Measurements from ENCODE around the gene U2AF2.
A peak's percentile ranks its signal among the peaks of the same experiment; 100 is the strongest.

The U2AF2 gene

DNA sequence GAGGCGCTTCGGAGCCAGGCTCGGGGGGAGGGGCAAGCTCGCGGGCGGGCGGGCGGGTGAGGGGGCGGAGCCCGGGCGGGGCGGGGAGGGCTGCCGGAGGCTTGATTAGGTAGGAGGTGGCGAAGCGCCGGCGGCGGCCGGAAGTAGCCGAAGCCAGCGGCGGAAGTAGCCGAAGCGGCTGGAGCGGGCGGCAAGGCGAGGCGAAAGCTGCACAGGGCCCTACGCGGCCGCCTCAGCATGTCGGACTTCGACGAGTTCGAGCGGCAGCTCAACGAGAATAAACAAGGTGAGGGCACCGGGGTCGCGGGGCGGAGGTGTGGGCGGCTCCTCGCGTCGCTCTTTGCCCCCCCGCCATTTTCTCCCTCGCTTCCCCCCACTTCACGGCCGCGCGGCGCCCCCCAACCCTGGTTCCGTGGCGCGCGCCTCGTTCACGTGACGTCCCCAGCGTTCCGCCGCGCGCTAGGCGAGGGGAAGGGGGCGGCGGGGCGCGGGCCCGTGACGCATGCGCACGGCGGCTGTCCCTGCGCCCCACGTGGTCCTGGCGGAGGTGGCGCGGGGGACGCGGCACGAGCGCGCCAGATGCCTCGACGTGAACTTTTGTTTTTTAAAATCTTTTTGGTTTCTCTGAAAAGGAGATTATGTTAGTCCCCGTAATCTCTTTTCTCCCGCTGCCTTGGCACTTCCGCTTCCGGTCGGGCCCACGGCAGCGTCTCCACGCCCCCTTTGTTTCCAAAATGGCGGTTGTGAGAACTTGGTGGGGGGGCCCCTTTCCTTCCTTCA is at the start of gene U2AF2:
Gene U2AF2, plus strand, starts transcription at position 168 of the 780 bp plus-strand sequence. Its CDS starts 70 bp downstream, at position 238.
- peak; percentile 56 for DNase-seq

DNA sequence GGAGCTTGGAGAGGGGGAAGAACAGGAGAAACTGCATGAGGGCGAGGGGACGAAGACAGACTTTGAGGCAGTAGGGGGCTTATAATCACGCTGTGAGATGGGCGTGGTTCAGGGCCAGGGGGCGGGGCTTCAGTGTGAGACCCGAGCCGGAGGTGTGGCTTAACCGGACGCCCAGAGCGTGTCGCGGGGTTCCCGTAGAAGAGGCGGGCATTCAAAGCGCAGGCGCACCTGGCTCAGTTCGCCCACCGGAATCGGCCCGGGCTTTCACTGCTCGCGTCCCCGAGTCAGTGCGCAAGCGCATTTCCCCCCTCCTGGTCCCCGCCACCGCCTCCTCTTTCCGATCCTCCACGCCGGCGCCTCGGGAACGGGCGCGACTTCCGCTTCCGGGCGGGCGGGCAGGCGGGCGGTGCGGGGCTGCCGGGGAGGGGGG is 49.6 kb upstream of the U2AF2 start:
- peak; percentile 94 for DNase-seq

- peak; percentile 87 for DNase-seq
Measured at GRCh38 chr19:55605637-55606470, 49.0 kb upstream of the U2AF2 start, which contains the start of gene ZNF865. TSS of gene ZNF865 (plus strand) at chr19:55605647. CDS start at chr19:55613619, 7,972 bp downstream.

DNA sequence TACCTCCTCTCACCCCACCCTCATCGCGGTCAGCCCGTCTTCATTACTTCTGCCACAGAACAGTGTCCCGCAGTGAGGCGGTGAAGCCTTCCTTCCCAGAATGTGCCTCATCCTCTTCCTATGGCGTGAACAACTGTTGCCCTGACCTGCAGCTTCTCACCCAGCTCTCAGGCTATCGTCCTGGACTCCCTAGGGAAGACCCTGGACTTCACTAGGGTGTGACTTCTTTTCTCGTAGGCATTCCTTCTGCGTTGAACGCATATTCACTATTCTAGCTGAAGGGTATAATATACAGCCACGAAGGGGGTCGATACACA is 48.4 kb upstream of the U2AF2 start:
- DNase-seq, result no peak

DNA sequence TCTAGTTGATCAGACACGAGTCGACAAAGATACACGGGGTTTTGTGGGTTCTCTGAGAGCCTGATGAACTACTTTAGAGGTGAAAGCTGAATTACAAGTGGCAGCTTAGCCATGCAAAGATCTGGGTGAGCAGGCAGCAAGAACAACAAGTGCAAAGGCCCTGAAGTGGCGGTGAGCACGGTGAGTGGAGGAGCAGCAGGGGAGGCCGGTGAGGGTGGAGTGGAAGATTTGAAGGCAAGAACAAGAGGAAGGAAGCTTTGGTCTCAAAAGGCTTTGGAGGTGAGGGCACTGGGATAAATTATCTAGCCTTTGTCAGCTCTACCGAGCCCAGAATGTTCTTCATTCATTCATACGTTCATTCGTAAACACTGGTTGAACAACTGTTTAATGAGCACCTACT is 48.0 kb upstream of the U2AF2 start:
- DNase-seq, result no peak

- no peak for DNase-seq
Measured at GRCh38 chr19:55609326-55609725, 45.5 kb upstream of the U2AF2 start.

DNA sequence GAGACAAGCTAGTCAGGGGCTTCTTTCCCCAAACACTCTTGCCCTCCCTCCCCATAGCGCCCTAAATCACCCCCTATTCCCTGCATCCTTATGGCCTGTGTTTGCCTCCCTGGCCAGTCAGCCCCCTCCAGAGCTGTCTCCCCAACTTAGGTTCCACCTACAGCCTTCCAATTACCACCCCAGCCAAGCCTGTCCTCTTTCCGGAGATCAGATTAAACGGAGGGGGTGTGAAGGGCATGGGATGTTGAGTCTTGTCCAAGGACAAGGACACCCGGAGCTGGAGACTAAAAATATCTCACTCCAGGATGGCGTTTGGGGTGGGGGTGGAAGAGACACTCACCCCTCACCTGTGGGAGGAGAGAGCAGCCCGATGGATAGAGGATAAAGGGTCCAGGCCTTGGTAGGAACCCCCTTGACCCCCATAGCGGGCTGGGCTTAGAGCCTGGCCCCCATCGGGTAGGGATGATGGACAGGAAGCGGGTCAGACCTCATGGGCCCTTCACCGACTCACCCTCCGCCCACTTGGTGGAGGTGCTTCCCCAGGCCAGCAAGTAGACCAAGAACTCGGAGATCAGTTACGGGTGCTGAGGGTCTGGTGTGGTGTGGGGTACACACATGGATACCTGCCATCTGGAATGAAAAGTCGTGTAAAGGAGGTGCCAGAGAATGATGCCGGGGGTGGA is 43.4 kb upstream of the U2AF2 start:
- no peak for DNase-seq

- no peak for DNase-seq
Measured at GRCh38 chr19:55611983-55612645, 42.7 kb upstream of the U2AF2 start.

- no peak for DNase-seq
Measured at GRCh38 chr19:55613396-55613795, 41.4 kb upstream of the U2AF2 start.

DNA sequence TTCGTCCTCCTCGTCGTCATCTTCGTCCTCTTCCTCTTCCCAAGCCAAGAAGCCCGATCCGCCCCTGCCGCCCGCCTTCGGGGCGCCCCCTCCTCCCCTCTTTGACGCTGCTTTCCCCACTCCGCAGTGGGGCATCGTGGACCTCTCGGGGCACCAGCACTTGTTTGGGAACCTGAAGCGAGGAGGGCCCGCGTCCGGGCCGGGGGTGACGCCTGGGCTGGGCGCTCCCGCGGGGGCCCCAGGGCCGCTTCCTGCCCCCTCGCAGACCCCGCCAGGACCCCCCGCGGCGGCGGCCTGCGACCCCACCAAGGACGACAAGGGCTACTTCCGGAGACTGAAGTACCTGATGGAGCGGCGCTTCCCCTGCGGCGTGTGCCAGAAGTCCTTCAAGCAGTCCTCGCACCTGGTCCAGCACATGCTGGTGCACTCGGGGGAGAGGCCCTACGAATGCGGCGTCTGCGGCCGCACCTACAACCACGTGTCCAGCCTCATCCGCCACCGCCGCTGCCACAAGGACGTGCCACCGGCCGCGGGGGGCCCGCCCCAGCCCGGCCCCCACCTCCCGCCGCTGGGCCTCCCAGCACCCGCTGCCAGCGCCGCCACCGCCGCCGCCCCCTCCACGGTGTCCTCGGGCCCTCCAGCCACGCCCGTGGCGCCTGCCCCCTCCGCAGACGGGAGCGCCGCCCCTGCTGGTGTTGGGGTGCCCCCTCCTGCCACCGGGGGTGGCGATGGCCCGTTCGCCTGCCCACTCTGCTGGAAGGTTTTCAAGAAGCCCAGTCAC is 40.7 kb upstream of the U2AF2 start:
- no peak for DNase-seq

DNA sequence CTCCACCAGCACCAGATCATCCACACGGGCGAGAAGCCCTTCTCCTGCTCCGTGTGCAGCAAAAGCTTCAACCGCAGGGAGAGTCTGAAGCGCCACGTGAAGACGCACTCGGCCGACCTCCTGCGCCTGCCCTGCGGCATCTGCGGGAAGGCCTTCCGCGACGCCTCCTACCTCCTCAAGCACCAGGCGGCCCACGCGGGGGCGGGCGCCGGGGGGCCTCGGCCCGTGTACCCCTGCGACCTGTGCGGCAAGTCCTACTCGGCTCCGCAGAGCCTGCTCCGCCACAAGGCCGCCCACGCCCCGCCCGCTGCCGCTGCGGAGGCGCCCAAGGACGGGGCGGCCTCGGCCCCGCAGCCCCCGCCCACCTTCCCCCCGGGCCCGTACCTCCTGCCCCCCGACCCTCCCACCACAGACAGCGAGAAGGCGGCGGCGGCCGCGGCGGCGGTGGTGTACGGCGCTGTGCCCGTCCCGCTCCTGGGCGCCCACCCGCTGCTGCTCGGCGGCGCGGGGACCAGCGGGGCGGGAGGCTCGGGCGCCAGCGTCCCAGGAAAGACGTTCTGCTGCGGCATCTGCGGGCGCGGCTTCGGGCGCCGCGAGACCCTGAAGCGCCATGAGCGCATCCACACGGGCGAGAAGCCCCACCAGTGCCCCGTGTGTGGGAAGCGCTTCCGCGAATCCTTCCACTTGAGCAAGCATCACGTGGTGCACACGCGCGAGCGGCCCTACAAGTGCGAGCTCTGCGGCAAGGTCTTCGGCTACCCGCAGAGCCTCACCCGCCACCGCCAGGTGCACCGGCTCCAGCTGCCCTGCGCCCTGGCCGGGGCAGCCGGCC is 39.9 kb upstream of the U2AF2 start:
- DNase-seq, result no peak

GRCh38 chr19:55615543-55616394 is 39.1 kb upstream of the U2AF2 start:
- DNase-seq, result no peak

DNA sequence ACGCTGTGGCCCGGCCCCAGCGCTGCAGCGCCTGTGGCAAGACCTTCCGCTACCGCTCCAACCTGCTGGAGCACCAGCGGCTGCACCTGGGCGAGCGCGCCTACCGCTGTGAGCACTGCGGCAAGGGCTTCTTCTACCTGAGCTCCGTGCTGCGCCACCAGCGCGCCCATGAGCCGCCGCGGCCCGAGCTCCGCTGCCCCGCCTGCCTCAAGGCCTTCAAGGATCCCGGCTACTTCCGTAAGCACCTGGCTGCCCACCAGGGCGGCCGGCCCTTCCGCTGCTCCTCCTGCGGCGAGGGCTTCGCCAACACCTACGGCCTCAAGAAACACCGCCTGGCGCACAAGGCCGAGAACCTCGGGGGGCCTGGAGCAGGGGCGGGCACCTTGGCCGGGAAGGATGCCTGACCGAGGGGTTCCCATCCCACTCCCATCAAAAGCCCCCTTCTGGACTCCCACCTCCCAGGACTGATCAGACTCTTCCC is 38.4 kb upstream of the U2AF2 start:
- no peak for DNase-seq

DNA sequence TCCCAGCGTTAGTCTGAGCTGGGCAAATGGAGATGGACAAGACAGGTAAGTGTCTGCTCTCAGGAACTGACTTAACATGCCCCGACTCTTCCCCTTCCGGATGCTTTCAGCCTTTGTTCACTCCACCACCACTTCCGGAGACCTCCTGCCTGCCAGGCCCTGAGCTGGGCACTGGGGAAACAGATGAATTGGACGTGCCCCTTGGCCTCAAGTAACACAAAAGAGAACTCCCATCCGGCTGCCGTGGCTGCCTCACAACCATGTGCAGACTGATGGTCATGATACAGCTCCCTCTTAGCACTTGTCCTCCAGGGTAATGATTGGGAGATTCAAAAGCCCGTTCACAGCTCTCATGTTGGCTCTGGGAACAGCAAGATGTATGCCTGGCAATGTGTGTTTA is 37.4 kb upstream of the U2AF2 start:
- no peak for DNase-seq

DNA sequence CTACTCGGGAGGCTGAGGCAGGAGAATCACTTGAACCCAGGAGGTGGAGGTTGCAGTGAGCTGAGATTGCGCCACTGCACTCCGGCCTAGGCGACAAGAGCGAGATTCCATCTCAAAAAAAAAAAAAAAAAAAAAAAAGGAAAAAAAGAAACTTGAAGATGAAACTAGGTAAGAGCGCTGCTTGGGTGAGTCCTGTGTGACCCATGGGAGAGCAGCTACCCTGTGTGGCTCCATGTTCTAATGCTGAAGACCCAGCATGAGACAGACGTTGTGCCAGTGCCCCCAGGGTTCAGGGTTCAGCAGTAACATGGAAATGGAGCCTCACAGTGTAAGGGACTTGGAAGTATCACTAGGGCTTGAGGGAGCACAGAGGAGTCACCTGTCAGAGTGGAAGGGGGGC is 36.4 kb upstream of the U2AF2 start:
- DNase-seq, result no peak

DNA sequence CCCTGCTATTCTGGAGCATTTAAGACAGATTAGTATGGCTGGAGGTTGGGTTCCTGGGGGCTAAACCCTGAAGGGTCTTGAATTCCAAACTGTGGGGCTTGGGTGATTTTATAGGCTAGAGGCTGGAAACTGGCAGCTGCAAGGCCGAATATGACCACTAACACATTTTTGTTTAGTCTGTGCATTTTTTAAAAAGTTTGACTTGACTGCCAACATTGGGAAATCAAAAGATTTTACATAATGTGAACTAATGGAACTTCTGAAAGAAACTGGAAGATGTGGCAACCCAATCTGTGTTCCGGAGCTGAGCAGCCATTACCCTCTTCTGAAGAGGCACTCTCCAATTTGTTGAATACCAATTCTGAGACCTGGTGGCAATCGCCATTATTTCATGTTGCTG is 35.5 kb upstream of the U2AF2 start:
- DNase-seq, result no peak

DNA sequence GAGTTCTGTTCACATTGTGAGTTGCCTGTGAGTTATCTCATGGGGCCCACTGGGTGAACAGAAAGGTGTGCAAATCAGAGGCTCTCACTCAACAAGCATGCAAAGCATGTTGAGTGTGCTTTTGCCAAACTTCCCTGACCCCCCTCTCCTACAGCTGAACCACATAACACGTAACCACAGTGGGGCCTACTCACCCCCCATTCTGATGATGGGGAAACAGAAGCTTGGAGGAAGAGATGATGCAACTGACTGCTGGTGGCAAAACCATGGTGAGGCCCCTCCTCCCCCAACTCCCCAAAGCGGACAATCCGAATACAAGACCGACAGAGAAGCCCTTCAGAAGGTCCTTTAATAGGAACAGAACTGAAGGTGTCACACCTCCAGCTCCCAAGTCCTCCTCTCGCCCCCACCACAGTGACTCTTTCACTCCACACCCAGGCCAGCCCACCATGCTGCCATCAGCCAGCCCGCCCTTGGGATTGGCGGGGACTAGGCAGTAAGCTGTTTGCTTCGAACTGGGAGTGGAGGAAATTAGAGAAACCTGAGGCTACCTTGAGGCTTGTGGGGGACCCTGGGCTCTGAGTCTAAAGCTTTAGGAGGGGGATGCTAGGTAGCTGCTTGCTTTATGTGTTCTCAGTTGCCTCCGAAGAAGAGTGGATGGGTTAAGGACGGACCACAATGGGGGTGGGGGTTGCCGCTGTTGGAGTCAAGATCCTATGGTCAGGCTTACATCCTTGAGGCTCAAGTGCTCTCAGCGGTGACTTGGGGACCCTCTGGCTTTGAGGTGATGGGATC is 34.2 kb upstream of the U2AF2 start:
- no peak for DNase-seq

DNA sequence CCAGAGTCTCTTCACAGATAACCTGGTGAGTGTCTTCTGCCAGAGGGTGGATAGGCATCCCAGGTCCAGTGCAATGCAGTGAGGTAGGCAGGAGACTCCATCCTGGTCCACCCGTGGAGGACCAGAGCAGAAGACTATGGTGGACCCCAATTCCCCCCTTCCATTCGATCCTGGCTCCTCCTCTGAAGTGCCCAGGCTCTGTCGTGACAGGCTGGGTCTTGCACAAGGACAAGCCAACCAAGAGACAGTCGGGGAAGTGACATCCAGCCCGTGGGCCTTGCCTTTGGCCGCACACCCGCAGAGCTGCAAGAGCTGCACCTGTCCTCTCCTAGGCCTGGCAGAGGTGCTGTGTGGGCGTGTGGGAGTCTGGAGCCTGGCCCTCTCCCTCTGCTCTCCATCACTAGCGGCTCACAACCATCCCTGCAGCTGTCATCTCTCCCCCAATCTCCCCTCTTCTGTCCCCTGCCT is 33.6 kb upstream of the U2AF2 start:
- no peak for DNase-seq

GRCh38 chr19:55621673-55622231 is 33.1 kb upstream of the U2AF2 start:
- DNase-seq, result no peak
